ENCODE data around the gene SIVA1. TPM values are rescaled to one million over a fixed set of nuclear protein-coding genes. Genes with fewer than 3 reads are reported as not detected.

Gene SIVA1
- total and polyA plus RNA-seq, 4 donors = 67.5 to 212 (median 128) TPM

DNA sequence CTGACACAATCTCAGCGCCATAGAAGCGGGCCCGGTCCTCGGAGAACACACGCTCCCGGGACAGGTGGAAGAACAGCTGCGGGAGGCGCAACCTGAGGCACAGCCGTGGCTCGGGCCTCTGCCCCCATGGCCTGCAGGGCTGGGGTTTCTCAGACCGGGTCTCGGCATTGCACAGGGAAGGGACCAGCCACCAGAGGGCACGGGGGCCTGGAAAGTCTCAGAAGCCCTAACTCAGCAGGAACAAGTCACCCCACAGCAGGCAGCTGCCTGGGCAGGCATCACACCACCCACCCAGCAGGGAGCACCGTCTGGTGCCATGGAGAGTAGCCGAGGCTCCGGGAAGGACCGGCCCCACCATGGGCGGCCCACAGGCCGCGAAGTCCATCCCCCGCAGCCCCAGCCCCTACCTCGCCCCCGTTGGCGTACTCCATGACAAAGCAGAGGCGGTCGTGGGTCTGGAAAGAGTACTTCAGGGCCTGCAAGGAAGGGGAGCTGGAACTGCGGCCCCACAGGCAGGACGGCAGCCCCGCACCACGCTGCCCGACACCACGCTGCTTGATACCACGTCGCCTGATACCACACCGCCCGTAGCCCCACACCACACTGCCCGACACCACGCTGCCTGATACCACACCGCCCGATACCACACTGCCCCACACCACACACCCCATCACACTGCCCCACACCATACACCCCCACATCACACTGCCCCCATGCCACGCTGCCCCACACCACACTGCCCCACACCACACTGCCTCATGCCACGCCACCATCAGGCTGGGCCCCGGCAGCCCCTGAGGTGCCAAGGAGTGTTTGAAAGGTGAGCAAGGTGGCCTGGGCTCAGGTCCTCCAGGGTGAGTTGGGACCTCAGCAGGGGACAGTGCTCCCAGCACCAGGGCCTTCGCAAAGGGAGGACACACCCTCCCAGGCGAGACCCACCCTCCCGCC lies 20.8 kb downstream of the SIVA1 start:
- H3K4me3 ChIP-seq = no peak overlapping the region
- H3K4me1 ChIP-seq (ENCODE audit: control insufficient read depth in 5 of 5, insufficient read depth in 5 of 5, low read length in 5 of 5) = peaks cover 0 to 19% (median 3%) of the 10 kb centered on the region in 5 donors
- ATAC-seq (ENCODE audit: insufficient read depth, low FRiP score) (no peak), DNase-seq (no peak)
- H3K36me3 ChIP-seq (ENCODE audit: control insufficient read depth in 4 of 4, insufficient read depth in 4 of 4, low read length in 4 of 4) = peaks cover 8 to 67% (median 28%) of the 10 kb centered on the region in 4 donors
- H3K27ac ChIP-seq (ENCODE audit: low read depth in 1 of 2, low read length in 1 of 2) = peak overlapping the region in 1 of 2 donors; percentile 28
- H3K27me3 ChIP-seq (ENCODE audit: control insufficient read depth in 3 of 3, insufficient read depth in 3 of 3, low read length in 2 of 3) = no peaks in the 10 kb centered on the region
- H3K9ac ChIP-seq (ENCODE audit: insufficient read depth in 1 of 2, low read length in 2 of 2) = no peak overlapping the region
- TF ChIP-seq, protein P1, sequence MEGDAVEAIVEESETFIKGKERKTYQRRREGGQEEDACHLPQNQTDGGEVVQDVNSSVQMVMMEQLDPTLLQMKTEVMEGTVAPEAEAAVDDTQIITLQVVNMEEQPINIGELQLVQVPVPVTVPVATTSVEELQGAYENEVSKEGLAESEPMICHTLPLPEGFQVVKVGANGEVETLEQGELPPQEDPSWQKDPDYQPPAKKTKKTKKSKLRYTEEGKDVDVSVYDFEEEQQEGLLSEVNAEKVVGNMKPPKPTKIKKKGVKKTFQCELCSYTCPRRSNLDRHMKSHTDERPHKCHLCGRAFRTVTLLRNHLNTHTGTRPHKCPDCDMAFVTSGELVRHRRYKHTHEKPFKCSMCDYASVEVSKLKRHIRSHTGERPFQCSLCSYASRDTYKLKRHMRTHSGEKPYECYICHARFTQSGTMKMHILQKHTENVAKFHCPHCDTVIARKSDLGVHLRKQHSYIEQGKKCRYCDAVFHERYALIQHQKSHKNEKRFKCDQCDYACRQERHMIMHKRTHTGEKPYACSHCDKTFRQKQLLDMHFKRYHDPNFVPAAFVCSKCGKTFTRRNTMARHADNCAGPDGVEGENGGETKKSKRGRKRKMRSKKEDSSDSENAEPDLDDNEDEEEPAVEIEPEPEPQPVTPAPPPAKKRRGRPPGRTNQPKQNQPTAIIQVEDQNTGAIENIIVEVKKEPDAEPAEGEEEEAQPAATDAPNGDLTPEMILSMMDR (IDR thresholded peaks at IDR 0.05; ENCODE audit: control extremely low read depth, extremely low read depth) = no peak
- H3K9me3 ChIP-seq (ENCODE audit: control insufficient read depth in 4 of 4, insufficient read depth in 3 of 4, low read length in 3 of 4) = peaks cover 0 to 7% (median 0%) of the 10 kb centered on the region in 4 donors
- whole genome bisulfite sequencing, 2 donors = 87 to 88% methylated on average over 42 to 46 of the region's 46 CpGs

DNA sequence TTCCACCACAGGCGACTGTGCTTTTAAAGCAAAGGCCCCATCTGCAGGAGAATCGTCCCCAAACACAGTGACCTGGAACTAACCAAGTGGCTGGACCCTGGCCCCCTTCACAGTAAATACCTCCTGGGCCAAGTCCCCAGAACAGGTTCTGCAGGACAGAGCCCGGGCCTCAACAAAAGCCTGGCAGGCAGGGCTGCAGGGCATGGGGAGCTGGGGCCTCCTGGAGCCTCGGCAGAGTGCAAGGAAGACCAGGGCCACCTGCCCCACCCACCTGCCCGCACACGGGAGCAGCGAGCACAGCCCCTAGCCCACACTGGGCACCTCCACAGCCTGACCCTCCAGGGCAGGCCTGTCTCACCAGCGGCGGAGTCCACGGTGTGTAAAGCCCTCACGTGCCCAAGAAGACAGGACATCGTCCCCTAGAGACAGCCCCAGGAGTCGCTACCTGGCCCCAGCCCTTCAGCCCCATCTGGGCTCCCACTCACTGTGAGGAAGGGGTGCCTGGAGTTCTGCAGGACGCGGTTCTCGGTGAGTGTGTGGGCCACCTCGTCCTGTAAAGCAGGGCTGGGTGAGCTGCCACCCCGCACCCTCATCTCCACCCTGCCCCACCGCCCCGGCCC lies 21.6 kb downstream of the SIVA1 start:
- Histone ChIP-seq H3K4me1 (ENCODE audit: control insufficient read depth in 5 of 5, insufficient read depth in 5 of 5, low read length in 5 of 5) (peaks cover 0 to 15% (median 0%) of the 10 kb centered on the region in 5 donors), H3K27ac (ENCODE audit: low read depth in 1 of 2, low read length in 1 of 2) (no peak overlapping the region), H3K9ac (ENCODE audit: insufficient read depth in 1 of 2, low read length in 2 of 2) (no peak overlapping the region), H3K27me3 (ENCODE audit: control insufficient read depth in 3 of 3, insufficient read depth in 3 of 3, low read length in 2 of 3) (no peaks in the 10 kb centered on the region), H3K36me3 (ENCODE audit: control insufficient read depth in 4 of 4, insufficient read depth in 4 of 4, low read length in 4 of 4) (peaks cover 8 to 74% (median 28%) of the 10 kb centered on the region in 4 donors), H3K4me3 (no peak overlapping the region), H3K9me3 (ENCODE audit: control insufficient read depth in 4 of 4, insufficient read depth in 3 of 4, low read length in 3 of 4) (peaks cover 0 to 7% (median 0%) of the 10 kb centered on the region in 4 donors)
- ATAC-seq (ENCODE audit: insufficient read depth, low FRiP score) (no peak), DNase-seq (peak; percentile 57 to 78 (median 68))
- TF ChIP-seq, protein P1 (IDR thresholded peaks at IDR 0.05; ENCODE audit: control extremely low read depth, extremely low read depth) = no peak
- 75 to 83% methylated on average over 20 of the region's 20 CpGs for WGBS, 2 donors

DNA sequence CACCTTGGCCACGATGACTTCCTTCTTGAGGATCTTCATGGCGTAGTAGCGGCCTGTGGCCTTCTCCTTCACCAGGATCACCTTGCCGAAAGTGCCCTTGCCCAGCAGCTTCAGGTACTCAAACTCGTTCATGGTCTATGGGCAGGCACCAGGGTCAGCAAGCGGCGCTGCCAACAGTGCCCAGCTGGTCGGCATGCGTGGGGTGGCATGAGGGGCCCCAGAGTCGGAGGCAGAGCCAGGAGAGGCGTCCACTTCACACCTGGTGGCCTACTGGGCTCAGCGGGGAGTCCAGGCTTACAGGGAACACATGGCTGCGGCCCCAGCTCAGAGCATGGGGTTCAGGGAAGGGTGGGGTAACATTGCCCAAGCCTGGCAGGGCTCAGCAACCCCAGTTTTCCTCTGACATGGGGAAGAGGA lies 22.1 kb downstream of the SIVA1 start:
- ATAC-seq (ENCODE audit: insufficient read depth, low FRiP score) (no peak), DNase-seq (no peak)
- Histone ChIP-seq H3K36me3 (ENCODE audit: control insufficient read depth in 4 of 4, insufficient read depth in 4 of 4, low read length in 4 of 4) (peaks cover 8 to 79% (median 28%) of the 10 kb centered on the region in 4 donors), H3K9ac (ENCODE audit: insufficient read depth in 1 of 2, low read length in 2 of 2) (no peak overlapping the region), H3K27me3 (ENCODE audit: control insufficient read depth in 3 of 3, insufficient read depth in 3 of 3, low read length in 2 of 3) (no peaks in the 10 kb centered on the region), H3K9me3 (ENCODE audit: control insufficient read depth in 4 of 4, insufficient read depth in 3 of 4, low read length in 3 of 4) (peaks cover 0 to 7% (median 0%) of the 10 kb centered on the region in 4 donors), H3K27ac (ENCODE audit: low read depth in 1 of 2, low read length in 1 of 2) (no peak overlapping the region), H3K4me3 (no peak overlapping the region), H3K4me1 (ENCODE audit: control insufficient read depth in 5 of 5, insufficient read depth in 5 of 5, low read length in 5 of 5) (peaks cover 0 to 15% (median 0%) of the 10 kb centered on the region in 5 donors)
- TF ChIP-seq, protein P1 (IDR thresholded peaks at IDR 0.05; ENCODE audit: control extremely low read depth, extremely low read depth) = no peak
- 82 to 83% methylated on average over 13 of the region's 13 CpGs for WGBS, 2 donors
